22Rv1 (cell line): ENCODE measurements around the gene GTF3C2.

Experiments
- H3K27ac ChIP-seq: fragments of 450-650 bp; 2 replicates; pipeline ENCODE4 v1.5.1; 2017
- ZFX ChIP-seq: fragments of 450-650 bp; IDR thresholded peaks from 2 replicates; pipeline ENCODE4 v1.6.1; 2017; ENCODE audit warnings: antibody characterized with exemption, borderline replicate concordance
- TF ChIP-seq, protein P1 (sequence below): fragments of 450-650 bp; IDR thresholded peaks from 2 replicates; pipeline ENCODE4 v1.5.1; 2017; ENCODE audit warnings: mild to moderate bottlenecking

The GTF3C2 gene

DNA sequence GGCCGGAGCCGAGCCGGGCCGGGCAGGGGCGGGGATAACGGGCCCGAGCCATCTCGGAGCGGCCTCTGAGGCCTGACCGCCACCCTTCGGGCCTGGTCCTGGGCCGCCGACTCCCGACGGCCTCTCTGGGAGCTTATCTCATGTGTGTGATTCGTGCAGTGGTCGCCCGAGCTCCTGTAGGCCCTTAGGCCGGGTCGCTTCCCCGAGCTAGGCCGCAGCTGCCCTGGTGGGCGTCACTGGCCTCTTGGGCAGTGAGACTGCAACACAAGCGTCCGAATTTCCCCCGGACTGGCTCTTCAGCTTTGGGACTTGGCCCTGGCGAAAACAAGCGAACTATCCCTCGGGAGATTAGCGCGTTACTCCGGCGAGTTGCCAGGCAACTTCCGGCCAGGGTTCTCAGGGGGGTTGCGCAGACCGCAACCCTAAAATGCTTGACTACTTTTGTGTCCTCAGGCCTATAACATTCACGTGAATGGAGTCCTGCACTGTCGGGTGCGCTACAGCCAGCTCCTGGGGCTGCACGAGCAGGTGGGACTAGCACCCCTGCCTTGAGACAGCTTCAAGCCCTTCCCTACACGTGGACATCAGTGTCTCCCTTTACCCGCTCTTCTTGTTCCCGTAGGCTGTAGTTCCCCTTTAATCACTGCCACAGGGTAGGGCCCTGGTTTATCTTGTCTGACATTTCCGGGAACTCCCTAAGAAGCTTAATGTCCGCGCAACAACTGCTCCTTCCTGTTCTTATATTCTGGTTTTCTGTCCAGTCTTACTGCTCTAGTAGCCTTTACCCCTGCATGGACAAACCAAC, 14.5 kb upstream of the GTF3C2 start:
- TF ChIP-seq ZFX = peak; percentile 82; the same call in 1 of the 2 replicates
- TF ChIP-seq, protein P1, sequence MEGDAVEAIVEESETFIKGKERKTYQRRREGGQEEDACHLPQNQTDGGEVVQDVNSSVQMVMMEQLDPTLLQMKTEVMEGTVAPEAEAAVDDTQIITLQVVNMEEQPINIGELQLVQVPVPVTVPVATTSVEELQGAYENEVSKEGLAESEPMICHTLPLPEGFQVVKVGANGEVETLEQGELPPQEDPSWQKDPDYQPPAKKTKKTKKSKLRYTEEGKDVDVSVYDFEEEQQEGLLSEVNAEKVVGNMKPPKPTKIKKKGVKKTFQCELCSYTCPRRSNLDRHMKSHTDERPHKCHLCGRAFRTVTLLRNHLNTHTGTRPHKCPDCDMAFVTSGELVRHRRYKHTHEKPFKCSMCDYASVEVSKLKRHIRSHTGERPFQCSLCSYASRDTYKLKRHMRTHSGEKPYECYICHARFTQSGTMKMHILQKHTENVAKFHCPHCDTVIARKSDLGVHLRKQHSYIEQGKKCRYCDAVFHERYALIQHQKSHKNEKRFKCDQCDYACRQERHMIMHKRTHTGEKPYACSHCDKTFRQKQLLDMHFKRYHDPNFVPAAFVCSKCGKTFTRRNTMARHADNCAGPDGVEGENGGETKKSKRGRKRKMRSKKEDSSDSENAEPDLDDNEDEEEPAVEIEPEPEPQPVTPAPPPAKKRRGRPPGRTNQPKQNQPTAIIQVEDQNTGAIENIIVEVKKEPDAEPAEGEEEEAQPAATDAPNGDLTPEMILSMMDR = no peak
- H3K27ac ChIP-seq = peak overlapping the region; percentile 80

DNA sequence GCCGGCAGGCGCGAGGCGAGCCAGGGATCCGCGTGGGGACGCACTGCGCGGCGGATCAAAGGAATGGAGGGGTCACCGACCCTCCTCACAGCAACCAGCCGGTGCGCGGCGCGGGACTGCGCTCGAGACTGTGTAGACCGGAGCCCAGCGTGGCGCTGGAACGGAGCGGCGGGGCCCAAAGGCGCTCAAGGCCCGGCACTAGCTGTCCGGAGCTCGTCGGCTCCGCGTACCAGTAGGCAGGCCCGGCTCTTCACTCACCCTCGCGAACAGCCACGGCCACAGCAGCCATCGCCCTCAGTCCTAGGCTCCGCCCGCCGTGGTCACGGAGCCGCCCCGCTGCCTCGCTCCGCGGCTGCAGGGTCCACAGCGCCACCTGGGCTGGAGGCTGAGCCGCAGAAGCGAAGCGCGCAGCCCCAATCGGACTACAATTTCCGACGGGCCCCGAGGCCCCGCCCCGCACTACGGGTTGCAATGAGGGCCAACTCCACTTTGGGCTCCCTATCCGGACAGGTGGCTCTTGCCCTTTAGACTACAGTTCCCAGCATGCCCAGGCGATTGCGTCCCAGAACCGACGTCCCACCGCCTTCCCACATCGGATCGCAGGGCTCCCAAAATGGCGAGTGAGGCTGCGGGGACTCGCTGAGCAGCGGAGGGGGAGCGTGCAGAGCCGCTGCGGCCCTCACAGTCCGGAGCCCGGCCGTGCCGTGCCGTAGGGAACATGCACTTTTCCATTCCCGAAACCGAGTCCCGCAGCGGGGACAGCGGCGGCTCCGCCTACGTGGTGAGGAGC, 13.7 kb upstream of the GTF3C2 start, which contains the start of the genes EIF2B4 and SNX17:
EIF2B4 (minus strand) TSS at position 313 of the 790 bp plus-strand sequence; CDS start at position 289, 24 bp downstream.
SNX17 (plus strand) TSS at position 591 of the 790 bp plus-strand sequence; CDS start at position 719, 128 bp downstream.
- no peak for TF ChIP-seq ZFX
- TF ChIP-seq, protein P1 = peak; percentile 95
- H3K27ac ChIP-seq = peak within 1 kb of the TSS; percentile 80

DNA sequence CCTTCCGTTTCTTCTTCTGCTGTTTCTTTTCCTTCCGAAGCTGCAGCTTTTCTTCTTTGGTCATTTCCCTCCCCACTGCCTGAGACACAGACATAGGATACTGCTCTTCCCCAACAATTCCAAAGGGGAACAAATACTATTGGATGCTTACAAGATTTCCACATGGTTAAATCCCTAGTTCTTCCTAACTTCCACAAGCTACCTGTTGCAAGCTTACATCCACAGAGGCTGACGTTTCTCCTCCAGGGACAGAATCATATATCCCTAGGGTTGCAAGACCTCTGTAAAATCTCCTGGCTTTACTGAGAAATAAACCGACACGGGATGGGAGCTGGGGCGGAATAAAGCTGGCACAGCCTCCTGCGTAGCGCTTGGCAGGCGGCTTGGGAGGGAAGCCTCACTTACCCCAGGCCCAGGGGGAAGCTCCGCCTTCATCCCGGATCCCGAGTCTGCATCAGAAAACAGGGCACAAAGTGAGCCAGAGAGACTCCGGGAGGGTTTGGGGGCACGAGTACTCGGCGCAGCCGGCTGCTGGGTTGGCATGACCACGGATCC, 13.0 kb upstream of the GTF3C2 start:
- peak overlapping the region; percentile 80 for H3K27ac ChIP-seq
- TF ChIP-seq, protein P1 = no peak
- TF ChIP-seq ZFX = no peak

DNA sequence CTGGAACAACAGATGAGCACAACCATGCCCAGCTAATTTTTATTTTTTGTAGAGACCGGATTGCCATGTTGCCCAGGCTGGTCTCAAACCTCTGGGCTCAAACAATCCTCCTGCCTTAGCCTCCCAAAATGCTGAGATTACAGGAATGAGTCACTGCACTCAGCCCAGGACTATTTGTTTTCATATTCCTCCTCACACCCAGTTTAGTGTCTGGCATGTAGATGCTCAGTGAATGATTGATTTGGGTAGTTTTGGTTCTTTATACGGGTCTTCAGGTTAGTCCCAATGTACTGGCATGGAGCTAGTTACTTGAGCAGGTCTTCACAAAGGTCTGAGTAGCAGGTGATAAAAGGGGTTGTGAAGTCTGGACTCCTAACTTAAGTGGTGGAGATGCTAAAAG, 7.4 kb upstream of the GTF3C2 start:
- H3K27ac ChIP-seq = peak overlapping the region; percentile 20; the same call in 1 of the 2 replicates
- TF ChIP-seq, protein P1 = no peak
- TF ChIP-seq ZFX = no peak

DNA sequence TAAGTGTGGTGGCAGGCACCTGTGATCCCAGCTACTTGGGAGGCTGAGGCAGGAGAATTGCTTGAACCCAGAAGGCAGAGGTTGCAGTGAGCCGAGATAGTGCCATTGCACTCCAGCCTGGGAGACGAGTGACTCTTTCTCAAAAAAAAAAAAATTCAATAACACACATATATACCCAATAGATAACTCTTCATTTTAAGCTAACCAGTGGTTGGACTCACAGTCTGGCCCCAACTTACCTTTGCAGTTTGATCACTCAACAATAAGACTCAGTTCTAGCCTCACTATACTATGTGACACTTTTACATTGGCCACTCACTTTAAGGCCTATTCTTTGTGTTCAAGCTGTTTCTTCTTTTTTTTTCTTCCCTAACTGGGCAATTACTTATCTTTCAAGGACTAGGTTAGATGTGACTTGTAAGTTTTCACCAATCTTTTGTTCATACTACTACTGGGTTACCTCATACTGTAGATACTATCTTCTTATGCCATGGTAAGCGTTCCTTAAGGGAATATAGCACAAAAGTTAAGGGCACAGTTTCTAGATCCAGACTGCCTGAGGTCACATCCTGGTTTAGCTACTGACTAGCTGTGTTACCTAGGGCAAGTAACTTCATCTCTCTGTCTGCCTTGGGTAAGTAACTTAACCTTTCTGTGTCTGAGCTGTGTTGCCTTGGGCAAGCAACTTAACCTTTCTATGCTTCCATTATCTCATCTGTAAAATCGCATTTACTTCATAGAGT, 6.3 kb upstream of the GTF3C2 start:
- H3K27ac ChIP-seq = peak overlapping the region; percentile 20; the same call in 1 of the 2 replicates
- no peak for TF ChIP-seq ZFX
- TF ChIP-seq, protein P1 = no peak

DNA sequence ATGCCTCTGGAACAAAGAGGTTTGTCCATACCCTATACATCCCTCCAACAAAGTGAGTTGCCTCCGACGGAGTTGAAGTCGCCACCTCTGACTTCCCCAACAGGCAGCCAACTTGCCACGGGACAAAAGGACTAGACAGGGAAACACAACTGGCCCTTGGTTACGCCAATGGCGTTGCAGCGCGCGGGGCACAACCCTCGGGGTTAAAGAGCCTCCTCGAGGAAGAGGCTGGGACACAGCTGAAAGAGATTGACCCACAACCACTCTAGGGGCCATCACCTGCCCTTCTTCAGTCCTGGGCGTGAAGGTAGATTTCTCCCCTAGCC, 545 bp downstream of the GTF3C2 start:
- TF ChIP-seq, protein P1 = no peak
- no peak for TF ChIP-seq ZFX
- peak overlapping the region; percentile 98 for H3K27ac ChIP-seq
